Renal cortical epithelial cell (primary cell): ENCODE measurements around the gene PGAM5. TPM values are rescaled to one million over a fixed set of nuclear protein-coding genes. Genes with fewer than 3 reads are reported as not detected.

Source experiments
- DNase-seq: peaks from one replicate; pipeline ENCODE4 v3.0.0-alpha.2; 2011; ENCODE audit warnings: low read depth
- total RNA-seq: library from RNA; depleted of rRNA; stranded (reverse); fragments of >200 nt; gene quantifications from 2 replicates; pipeline ENCODE4 v1.2.3, GENCODE V29; 2014

Gene PGAM5
- total RNA-seq, 1 donor from 2014 or later: 53.1 TPM

GRCh38 chr12:132720606-132721345 lies 10.1 kb downstream of the PGAM5 start:
- no peak for DNase-seq

GRCh38 chr12:132723015-132723763 lies 12.5 kb downstream of the PGAM5 start:
- no peak for DNase-seq

GRCh38 chr12:132723764-132724140 lies 13.1 kb downstream of the PGAM5 start:
- DNase-seq: no peak

- DNase-seq: no peak
Measured at GRCh38 chr12:132724506-132725241, 14.0 kb downstream of the PGAM5 start.

GRCh38 chr12:132726386-132726785 lies 15.7 kb downstream of the PGAM5 start:
- no peak for DNase-seq

- no peak for DNase-seq
Measured at GRCh38 chr12:132727091-132727794, 16.6 kb downstream of the PGAM5 start.

- no peak for DNase-seq
Measured at GRCh38 chr12:132728502-132728901, 17.9 kb downstream of the PGAM5 start.

- DNase-seq: no peak
Measured at GRCh38 chr12:132729541-132730320, 19.1 kb downstream of the PGAM5 start.

- DNase-seq: no peak
Measured at GRCh38 chr12:132730353-132730752, 19.7 kb downstream of the PGAM5 start.

- no peak for DNase-seq
Measured at GRCh38 chr12:132731574-132731973, 20.9 kb downstream of the PGAM5 start.

GRCh38 chr12:132734206-132734605 lies 23.6 kb downstream of the PGAM5 start:
- DNase-seq: no peak

GRCh38 chr12:132735496-132735895 lies 24.9 kb downstream of the PGAM5 start:
- DNase-seq: no peak

- DNase-seq: no peak
Measured at GRCh38 chr12:132736378-132736777, 25.7 kb downstream of the PGAM5 start.

GRCh38 chr12:132736913-132737312 lies 26.3 kb downstream of the PGAM5 start:
- no peak for DNase-seq

GRCh38 chr12:132739600-132740312 lies 29.1 kb downstream of the PGAM5 start:
- DNase-seq: no peak

GRCh38 chr12:132740313-132740646 lies 29.6 kb downstream of the PGAM5 start:
- no peak for DNase-seq

- no peak for DNase-seq
Measured at GRCh38 chr12:132740652-132741051, 30.0 kb downstream of the PGAM5 start.

- DNase-seq: no peak
Measured at GRCh38 chr12:132741620-132742019, 31.0 kb downstream of the PGAM5 start.

GRCh38 chr12:132743831-132744230 lies 33.2 kb downstream of the PGAM5 start:
- DNase-seq: no peak

GRCh38 chr12:132746613-132747012 lies 36.0 kb downstream of the PGAM5 start:
- DNase-seq: no peak

GRCh38 chr12:132747395-132747794 lies 36.8 kb downstream of the PGAM5 start:
- no peak for DNase-seq
